GM21528 (cell line): Measurements from ENCODE around the gene PPM1J.

Source experiments
- ATAC-seq: cut with Tn5 transposase; IDR thresholded peaks from one replicate; pipeline ENCODE4 v1.9.1; 2021; ENCODE audit warnings: mild to moderate bottlenecking, moderate library complexity; ENCODE audit not compliant: unreplicated experiment, low FRiP score

PPM1J gene

DNA sequence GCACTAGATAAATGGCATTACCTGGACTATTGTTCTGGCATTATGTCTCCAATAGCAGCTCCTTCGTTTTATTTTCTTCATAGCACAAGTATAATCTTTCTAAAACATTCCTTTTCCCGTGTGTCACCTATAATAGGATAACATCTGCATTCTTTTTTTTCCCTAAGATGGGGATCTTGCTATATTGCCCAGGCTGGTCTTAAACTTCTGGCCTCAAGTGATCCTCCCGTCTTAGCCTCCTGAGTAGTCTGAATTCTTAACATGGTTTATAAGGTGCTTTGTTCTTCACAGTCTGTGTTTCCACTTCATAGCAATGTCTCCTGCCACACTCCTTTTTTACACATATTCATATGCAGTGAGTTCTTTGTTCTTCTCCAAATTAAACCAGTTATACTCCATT is 49.3 kb downstream of the PPM1J start:
- no peak for ATAC-seq
